Calu3 (cell line): ENCODE measurements around the gene CTNNBIP1. TPM values are rescaled to one million over a fixed set of nuclear protein-coding genes. Genes with fewer than 3 reads are reported as not detected.

Experiments used
- BruUV-seq: library from RNA; stranded (reverse); fragments of 400-500 nt; replicated peaks from 2 replicates; lab custom pipeline; 2021; lab: Mats Ljungman, UMichigan
- CTCF ChIA-PET: fragments of 300-600 bp; sonication (Branson Sonifier 250); formaldehyde crosslinking; loops from one replicate; lab custom pipeline; 2022; ENCODE audit warnings: antibody characterized with exemption; lab: Charles Lee
- DNase-seq: peaks from one replicate; pipeline ENCODE4 v3.0.0; 2022
- H3K27ac Mint-ChIP-seq: one replicate; pipeline ENCODE4 v1.8.0; 2022; ENCODE audit warnings: mixed read lengths; ENCODE audit not compliant: unreplicated experiment
- H3K27me3 Mint-ChIP-seq: one replicate; pipeline ENCODE4 v1.8.0; 2022; ENCODE audit warnings: mixed read lengths; ENCODE audit not compliant: unreplicated experiment
- H3K36me3 Mint-ChIP-seq: one replicate; pipeline ENCODE4 v1.8.0; 2022; ENCODE audit warnings: mild to moderate bottlenecking, moderate library complexity, mixed read lengths; ENCODE audit not compliant: insufficient read depth, unreplicated experiment
- H3K4me1 Mint-ChIP-seq: one replicate; pipeline ENCODE4 v1.8.0; 2022; ENCODE audit warnings: mild to moderate bottlenecking, low read depth, mixed read lengths; ENCODE audit not compliant: unreplicated experiment
- H3K4me3 Mint-ChIP-seq: one replicate; pipeline ENCODE4 v1.8.0; 2022; ENCODE audit warnings: mild to moderate bottlenecking, low read depth, moderate library complexity, mixed read lengths; ENCODE audit not compliant: unreplicated experiment
- H3K9me3 Mint-ChIP-seq: one replicate; pipeline ENCODE4 v1.8.0; 2022; ENCODE audit warnings: low read depth, mixed read lengths; ENCODE audit not compliant: unreplicated experiment
- CTCF ChIP-seq: fragments of 200-600 bp; IDR thresholded peaks from one replicate; pipeline ENCODE4 v1.8.0; 2022; ENCODE audit warnings: antibody characterized with exemption; ENCODE audit not compliant: unreplicated experiment
- intact Hi-C: fragments of 100-400 bp; cut with micrococcal nuclease; formaldehyde crosslinking; loops from one replicate; pipeline ENCODE4 v1.10.0; 2022; ENCODE audit not compliant: unreplicated experiment
- total RNA-seq: library from RNA; stranded (reverse); gene quantifications from 2 replicates; pipeline ENCODE4 v1.2.3, GENCODE V29; 2022

Gene CTNNBIP1
- total RNA-seq, 1 experiment from 2014 or later: 11.8 TPM

GRCh38 chr1:9845914-9846313 lies 64.2 kb downstream of the CTNNBIP1 start:
- TF ChIP-seq CTCF: no peak
- Mint-ChIP-seq H3K9me3 (no peaks in the 10 kb centered on the region), H3K36me3 (no peaks in the 10 kb centered on the region), H3K4me3 (no peak overlapping the region), H3K4me1 (no peaks in the 10 kb centered on the region), H3K27me3 (no peaks in the 10 kb centered on the region), H3K27ac (no peak overlapping the region)
- no TSS peak for BruUV-seq
- CTCF ChIA-PET: no interaction called here
- intact Hi-C loops: no loop called here
- DNase-seq: no peak

GRCh38 chr1:9844756-9845155 lies 65.3 kb downstream of the CTNNBIP1 start:
- H3K27me3 Mint-ChIP-seq: no peaks in the 10 kb centered on the region
- BruUV-seq: no TSS peak
- no peak for TF ChIP-seq CTCF
- DNase-seq: no peak
- CTCF ChIA-PET: interaction anchor here (0.6 kb wide), 1 partner anchor 16 kb away, joined by 6 read pairs; no protein-coding TSS in a partner anchor
- intact Hi-C loops: no loop called here
- no peaks in the 10 kb centered on the region for H3K36me3 Mint-ChIP-seq
- H3K9me3 Mint-ChIP-seq: no peaks in the 10 kb centered on the region
- H3K27ac Mint-ChIP-seq: no peak overlapping the region
- no peaks in the 10 kb centered on the region for H3K4me1 Mint-ChIP-seq
- no peak overlapping the region for H3K4me3 Mint-ChIP-seq

DNA sequence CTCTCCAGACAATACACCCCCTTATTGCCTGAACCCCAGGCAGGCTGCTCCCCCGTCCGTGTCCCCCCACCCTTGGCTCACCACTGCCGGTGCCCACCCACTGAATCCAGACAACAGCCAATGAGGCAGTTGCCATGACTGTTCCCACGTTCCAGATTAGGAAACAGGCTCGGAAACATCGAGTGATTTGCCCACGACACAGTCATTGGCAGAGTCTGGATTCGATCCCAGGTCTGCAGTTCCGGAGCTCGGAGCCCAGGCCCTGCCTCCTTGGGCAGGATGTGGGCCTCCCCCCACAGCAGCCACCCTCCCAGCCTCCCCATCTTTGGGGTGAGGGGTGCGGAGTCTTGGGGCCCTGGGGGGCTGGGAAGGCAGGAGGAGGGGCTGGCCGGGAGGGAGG lies 66.0 kb downstream of the CTNNBIP1 start:
- intact Hi-C loops: no loop called here
- Mint-ChIP-seq H3K27me3 (no peaks in the 10 kb centered on the region), H3K9me3 (no peaks in the 10 kb centered on the region), H3K27ac (no peak overlapping the region), H3K36me3 (no peaks in the 10 kb centered on the region), H3K4me1 (no peaks in the 10 kb centered on the region), H3K4me3 (no peak overlapping the region)
- DNase-seq: no peak
- CTCF ChIA-PET: no interaction called here
- no peak for TF ChIP-seq CTCF
- no TSS peak for BruUV-seq

DNA sequence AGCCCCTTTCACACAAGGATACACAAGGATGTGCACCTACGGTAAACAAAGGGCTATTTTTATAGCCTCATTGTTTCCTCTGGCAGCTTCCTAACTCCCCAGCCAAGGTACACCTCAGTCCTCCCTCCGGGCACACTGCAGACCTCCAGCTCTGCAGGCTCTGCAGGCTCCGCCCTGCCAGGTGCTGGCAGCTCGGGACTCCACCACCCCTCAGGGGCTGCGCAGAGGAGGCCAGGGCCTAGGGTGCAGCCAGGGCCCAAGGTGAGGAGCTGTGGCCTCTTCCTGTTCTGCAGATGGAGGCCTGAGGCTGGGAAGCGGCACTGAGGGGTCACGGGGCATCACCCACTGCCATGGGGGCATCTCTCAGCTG lies 66.5 kb downstream of the CTNNBIP1 start:
- TF ChIP-seq CTCF: no peak
- H3K27ac Mint-ChIP-seq: no peak overlapping the region
- H3K36me3 Mint-ChIP-seq: no peaks in the 10 kb centered on the region
- no peaks in the 10 kb centered on the region for H3K9me3 Mint-ChIP-seq
- BruUV-seq: no TSS peak
- DNase-seq: no peak
- intact Hi-C loops: no loop called here
- no peaks in the 10 kb centered on the region for H3K4me1 Mint-ChIP-seq
- H3K4me3 Mint-ChIP-seq: no peak overlapping the region
- no peaks in the 10 kb centered on the region for H3K27me3 Mint-ChIP-seq
- CTCF ChIA-PET: no interaction called here
